ENCODE data around the gene FAM89B. TPM values are rescaled to one million over a fixed set of nuclear protein-coding genes. Genes with fewer than 3 reads are reported as not detected.

FAM89B gene
- total and polyA plus RNA-seq, 2 donors (not counting 1 experiment from before 2014, with no cell fraction given): 30.4 to 50.2 TPM

GRCh38 chr11:65532388-65533064, 39.8 kb upstream of the FAM89B start:
- Mint-ChIP-seq H3K27ac (no peak overlapping the region), H3K4me1 (peaks cover 2% of the 10 kb centered on the region), H3K27me3 (no peaks in the 10 kb centered on the region), H3K4me3 (no peak overlapping the region), H3K9me3 (ENCODE audit: insufficient read depth) (no peaks in the 10 kb centered on the region)
- CTCF ChIA-PET: no interaction called here
- POLR2A ChIA-PET: interaction anchor here (0.6 to 0.7 kb wide), 4 partner anchors 18 to 787 kb away, joined by 6 to 9 read pairs (median 6); no protein-coding TSS in a partner anchor
- Histone ChIP-seq H3K4me1 (ENCODE audit: control insufficient read depth in 2 of 2, insufficient read depth in 2 of 2, low read length in 2 of 2) (no peaks in the 10 kb centered on the region), H4K20me1 (ENCODE audit: control insufficient read depth, insufficient read depth, low read length, poor library complexity, severe bottlenecking) (peaks cover 5% of the 10 kb centered on the region), H3K36me3 (replicated peaks in 1 of 2; ENCODE audit: control extremely low read depth in 1 of 2, control insufficient read depth in 1 of 2, extremely low read depth in 1 of 2, insufficient read depth in 2 of 2, low read length in 1 of 2) (peaks cover 2 to 58% of the 10 kb centered on the region in 2 experiments), H3K27ac (ENCODE audit: low read length in 2 of 2) (no peak overlapping the region), H2AFZ (ENCODE audit: insufficient read depth, low read depth, low read length, poor library complexity, severe bottlenecking) (no peak overlapping the region), H3K4me2 (replicated peaks; ENCODE audit: low read depth, low read length, poor library complexity, severe bottlenecking) (no peak overlapping the region), H3K9me3 (ENCODE audit: control extremely low read depth in 1 of 3, control insufficient read depth in 2 of 3, insufficient read depth in 1 of 3, low read length in 2 of 3) (no peaks in the 10 kb centered on the region), H3K27me3 (replicated peaks in 1 of 4; ENCODE audit: control extremely low read depth in 1 of 4, control insufficient read depth in 3 of 4, insufficient read depth in 4 of 4, low read length in 3 of 4) (no peaks in the 10 kb centered on the region), H3K4me3 (ENCODE audit: control extremely low read depth in 1 of 5, extremely low read depth in 1 of 5, insufficient read depth in 1 of 5, low read depth in 2 of 5, low read length in 4 of 5) (no peak overlapping the region), H3K79me2 (ENCODE audit: control insufficient read depth, insufficient read depth, low read length) (peaks cover 16% of the 10 kb centered on the region), H3K9ac (ENCODE audit: low read length) (no peak overlapping the region)
- 95% methylated on average over 13 of the region's 15 CpGs for WGBS (ENCODE audit: insufficient coverage)
- TF ChIP-seq CTCF (IDR thresholded peaks at IDR 0.05) (no peak), EZH2 (IDR thresholded peaks at IDR 0.05; ENCODE audit: borderline replicate concordance, insufficient read depth, low read depth, low read length, poor library complexity, severe bottlenecking) (no peak)
- ATAC-seq (ENCODE audit: low read depth) (no peak), DNase-seq (no peak)
- intact Hi-C loops (cut with micrococcal nuclease): no loop called here

GRCh38 chr11:65535102-65535501, 37.2 kb upstream of the FAM89B start:
- no peak overlapping the region for H3K27ac Mint-ChIP-seq
- POLR2A ChIA-PET: no interaction called here

More at GRCh38 chr11:65535102-65535501, 37.2 kb upstream of the FAM89B start:
- DNase-seq (no peak), ATAC-seq (ENCODE audit: low read depth) (no peak)
- Histone ChIP-seq H3K27ac (ENCODE audit: low read length in 2 of 2) (no peak overlapping the region), H3K4me3 (ENCODE audit: control extremely low read depth in 1 of 5, extremely low read depth in 1 of 5, insufficient read depth in 1 of 5, low read depth in 2 of 5, low read length in 4 of 5) (no peak overlapping the region), H2AFZ (ENCODE audit: insufficient read depth, low read depth, low read length, poor library complexity, severe bottlenecking) (no peak overlapping the region), H3K4me2 (replicated peaks; ENCODE audit: low read depth, low read length, poor library complexity, severe bottlenecking) (no peak overlapping the region), H3K9ac (ENCODE audit: low read length) (no peak overlapping the region), H3K79me2 (ENCODE audit: control insufficient read depth, insufficient read depth, low read length) (no peaks in the 10 kb centered on the region), H4K20me1 (ENCODE audit: control insufficient read depth, insufficient read depth, low read length, poor library complexity, severe bottlenecking) (peaks cover 9% of the 10 kb centered on the region), H3K9me3 (ENCODE audit: control extremely low read depth in 1 of 3, control insufficient read depth in 2 of 3, insufficient read depth in 1 of 3, low read length in 2 of 3) (no peaks in the 10 kb centered on the region), H3K27me3 (replicated peaks in 1 of 4; ENCODE audit: control extremely low read depth in 1 of 4, control insufficient read depth in 3 of 4, insufficient read depth in 4 of 4, low read length in 3 of 4) (no peaks in the 10 kb centered on the region), H3K36me3 (replicated peaks in 1 of 2; ENCODE audit: control extremely low read depth in 1 of 2, control insufficient read depth in 1 of 2, extremely low read depth in 1 of 2, insufficient read depth in 2 of 2, low read length in 1 of 2) (peaks cover 2 to 55% of the 10 kb centered on the region in 2 experiments), H3K4me1 (ENCODE audit: control insufficient read depth in 2 of 2, insufficient read depth in 2 of 2, low read length in 2 of 2) (peaks cover 4 to 6% of the 10 kb centered on the region in 2 donors)
- TF ChIP-seq EZH2 (IDR thresholded peaks at IDR 0.05; ENCODE audit: borderline replicate concordance, insufficient read depth, low read depth, low read length, poor library complexity, severe bottlenecking) (no peak), CTCF (IDR thresholded peaks at IDR 0.05) (no peak)
- intact Hi-C loops (cut with micrococcal nuclease): no loop called here
- 94% methylated on average over 8 of the region's 9 CpGs for WGBS (ENCODE audit: insufficient coverage)
- Mint-ChIP-seq H3K4me1 (peaks cover 4% of the 10 kb centered on the region), H3K9me3 (ENCODE audit: insufficient read depth) (no peaks in the 10 kb centered on the region), H3K4me3 (no peak overlapping the region), H3K27me3 (no peaks in the 10 kb centered on the region)
- CTCF ChIA-PET: interaction anchor here (2.5 kb wide), 1 partner anchor 17 kb away, joined by 9 read pairs; no protein-coding TSS in a partner anchor
